ENCODE data around the gene PNCK.

PNCK gene

DNA sequence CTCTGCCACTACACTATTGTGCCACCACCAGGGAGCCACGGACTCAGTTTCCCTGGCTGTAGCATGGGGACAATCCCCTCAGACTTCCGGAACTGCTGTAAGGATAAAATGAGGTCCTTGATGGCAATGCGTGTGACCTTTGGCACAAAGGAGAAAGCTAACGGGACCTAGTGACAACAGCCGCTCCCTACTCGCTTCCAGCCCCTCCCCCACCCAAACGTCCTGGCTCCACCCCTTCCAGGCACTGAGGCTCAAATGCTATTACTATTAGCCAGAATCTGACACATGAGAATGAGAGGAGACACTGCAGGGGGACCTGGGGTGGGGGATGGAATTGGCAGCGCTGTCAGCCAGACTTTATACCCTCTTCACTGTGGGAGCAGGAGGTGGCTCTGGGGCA lies 32.0 kb downstream of the PNCK start:
- no peak for DNase-seq (ENCODE audit: low read depth)

DNA sequence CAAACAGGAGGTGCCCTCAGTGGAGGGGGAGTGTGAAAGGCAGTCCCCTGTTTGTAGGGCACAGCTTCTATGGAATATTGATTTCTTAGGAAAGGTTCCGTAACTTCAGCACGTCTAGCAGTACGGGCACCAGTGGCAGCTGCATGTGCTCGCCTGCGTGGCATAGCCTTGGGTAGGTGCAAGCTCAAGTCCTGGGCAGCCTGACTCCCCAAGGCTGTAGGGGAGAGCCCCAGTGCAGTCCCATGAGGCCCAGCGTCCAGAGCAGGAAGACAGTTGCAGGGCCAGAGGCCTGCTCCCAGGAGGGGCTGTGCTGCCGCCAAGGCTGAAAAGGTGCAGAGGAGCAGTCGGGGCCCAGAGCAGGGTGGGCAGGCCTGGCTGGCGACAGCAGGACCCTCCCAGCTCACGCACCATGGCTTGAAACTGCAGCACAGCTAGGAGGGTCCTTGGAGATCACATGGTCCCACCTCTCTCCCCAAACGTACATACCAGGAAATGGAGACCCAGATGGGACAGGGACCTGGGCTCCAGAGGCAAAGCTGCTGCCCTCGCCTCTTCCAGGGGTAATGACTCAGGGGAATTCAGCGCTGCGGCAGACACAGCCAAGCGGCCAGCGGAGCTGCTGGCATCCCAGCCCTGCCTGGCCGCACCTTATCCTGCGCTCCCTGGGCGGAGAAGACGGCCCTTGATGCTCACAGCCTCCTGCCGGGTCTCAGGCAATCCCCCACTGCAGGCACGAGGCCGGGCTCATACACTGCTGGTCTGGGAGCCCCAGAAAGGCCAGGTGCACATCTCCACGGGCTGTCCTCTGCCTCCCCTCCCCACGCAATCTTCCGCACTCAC lies 32.7 kb downstream of the PNCK start:
- no peak for DNase-seq (ENCODE audit: low read depth)

DNA sequence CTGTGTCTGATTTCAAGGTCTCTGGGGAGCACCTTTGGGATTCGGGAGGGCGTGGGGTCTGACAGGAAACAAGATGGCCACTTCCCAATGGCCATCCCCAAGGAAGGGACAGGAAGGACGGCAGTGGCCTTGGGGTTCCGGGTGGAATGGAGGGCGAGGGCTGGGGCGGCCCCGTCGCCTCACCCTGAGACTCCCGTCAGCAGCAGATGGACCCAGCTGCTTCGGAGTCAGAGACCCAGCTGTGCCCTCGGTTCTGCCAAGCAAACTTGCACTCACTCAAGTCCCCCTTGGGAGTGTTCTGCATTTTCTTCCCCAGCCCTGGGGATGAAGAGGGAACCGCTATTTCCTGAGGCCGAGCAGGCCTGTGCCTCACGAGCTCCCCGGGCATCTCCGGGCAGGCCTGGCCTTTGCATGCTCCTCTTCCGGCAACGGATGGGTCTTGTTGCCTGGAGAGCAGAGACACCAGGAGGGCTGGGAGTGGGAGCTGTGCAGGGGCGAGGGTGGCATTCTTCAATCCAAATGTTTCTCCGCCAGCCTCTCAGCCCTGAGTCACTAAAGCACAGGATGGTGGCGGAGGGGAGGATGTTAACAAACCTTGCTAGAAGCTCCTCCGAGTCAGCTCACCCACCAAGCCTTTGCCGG lies 33.4 kb downstream of the PNCK start:
- no peak for DNase-seq (ENCODE audit: low read depth)

DNA sequence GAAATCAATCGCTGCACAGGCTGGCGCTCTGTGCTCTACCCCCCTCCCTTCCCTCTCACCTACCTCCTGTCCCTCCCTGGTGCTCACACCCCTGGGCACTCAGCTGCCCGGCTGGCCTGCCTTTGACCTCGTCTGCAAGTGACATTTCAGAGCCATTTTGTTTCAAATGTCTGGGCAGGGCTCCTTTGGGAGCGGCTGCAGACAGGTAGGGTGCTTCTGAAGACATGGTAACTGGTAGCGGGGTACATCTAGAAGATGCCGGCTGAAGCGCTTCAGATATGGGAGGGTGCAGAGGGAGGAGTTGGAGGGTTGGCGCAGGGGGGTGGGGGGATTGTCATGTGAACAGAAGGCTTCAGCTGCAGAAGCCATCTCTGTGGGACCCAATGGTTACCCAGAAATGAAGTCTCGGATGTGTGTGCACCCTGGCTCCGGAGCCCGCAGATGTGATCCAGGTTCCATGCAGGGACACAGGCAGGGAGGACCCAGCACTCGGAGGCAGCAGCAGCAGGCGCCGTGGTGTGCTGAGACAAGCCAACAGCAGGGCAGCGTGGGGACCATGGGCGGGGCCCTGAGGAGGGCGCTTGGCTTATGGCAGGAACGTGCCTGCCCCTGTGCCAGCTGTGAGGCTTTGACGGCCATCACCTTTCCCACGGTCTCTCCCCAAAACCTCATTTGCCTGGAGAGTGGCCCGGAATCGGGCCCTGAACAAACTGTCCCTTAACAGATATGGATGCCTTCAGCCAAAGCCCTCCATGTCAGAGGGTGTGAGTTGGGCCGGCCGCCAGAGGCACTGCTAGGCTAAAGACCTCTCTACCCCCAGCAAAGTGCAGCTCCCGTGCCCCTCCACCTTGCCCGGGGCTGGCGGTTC lies 34.2 kb downstream of the PNCK start:
- no peak for DNase-seq (ENCODE audit: low read depth)

DNA sequence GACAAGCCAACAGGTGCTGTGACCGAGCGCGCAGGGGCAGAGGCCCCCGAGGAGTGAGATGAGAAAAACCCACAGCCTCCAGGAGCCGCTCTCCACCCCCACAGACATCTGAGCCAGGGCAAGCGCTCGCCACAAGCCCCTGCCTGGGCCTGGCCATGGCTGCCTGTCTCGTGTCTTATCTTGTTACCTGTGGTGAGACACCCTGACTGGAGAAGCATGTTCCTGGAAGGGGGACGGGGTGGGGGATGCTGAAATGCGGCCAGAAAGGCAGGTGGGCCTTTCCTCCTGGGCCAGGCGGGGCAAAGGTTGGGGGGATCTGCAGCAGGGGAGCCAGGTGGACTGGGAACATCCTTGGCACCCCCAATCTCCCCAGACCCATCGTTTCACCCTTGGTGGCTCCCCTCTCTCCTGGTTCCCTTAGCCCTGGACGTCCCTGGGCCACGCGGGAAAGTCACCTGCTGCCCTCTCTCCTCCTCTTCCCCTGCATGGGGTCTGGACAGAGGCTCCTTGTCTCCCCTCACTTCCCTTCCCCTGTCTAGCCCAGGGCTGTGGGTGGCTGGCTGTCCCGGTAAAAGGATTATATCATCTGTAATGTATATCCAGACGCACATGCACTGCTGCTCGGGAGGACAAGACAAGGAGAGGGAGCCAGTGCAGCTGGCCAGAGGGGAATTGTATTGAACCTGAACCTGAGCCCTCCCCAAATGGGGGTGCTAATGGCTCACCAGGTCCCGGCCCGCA lies 35.0 kb downstream of the PNCK start:
- no peak for DNase-seq (ENCODE audit: low read depth)

DNA sequence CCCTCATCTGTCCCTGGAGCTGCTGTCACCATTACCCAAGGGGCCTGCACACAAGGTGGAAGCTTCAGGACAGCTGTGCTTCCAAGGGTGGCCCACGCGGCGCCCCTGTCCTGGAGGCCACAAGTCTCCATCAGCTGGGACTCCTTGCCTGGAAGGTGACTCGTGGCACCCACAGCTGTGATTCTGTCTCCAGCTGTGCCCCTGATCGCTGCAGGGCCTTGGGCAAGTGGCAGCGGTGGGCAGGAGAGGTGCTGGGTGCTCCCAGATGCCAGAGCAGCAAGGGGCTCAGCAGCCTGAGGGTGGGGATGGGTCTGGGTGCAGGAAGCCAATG lies 35.6 kb downstream of the PNCK start:
- DNase-seq (ENCODE audit: low read depth) = no peak

DNA sequence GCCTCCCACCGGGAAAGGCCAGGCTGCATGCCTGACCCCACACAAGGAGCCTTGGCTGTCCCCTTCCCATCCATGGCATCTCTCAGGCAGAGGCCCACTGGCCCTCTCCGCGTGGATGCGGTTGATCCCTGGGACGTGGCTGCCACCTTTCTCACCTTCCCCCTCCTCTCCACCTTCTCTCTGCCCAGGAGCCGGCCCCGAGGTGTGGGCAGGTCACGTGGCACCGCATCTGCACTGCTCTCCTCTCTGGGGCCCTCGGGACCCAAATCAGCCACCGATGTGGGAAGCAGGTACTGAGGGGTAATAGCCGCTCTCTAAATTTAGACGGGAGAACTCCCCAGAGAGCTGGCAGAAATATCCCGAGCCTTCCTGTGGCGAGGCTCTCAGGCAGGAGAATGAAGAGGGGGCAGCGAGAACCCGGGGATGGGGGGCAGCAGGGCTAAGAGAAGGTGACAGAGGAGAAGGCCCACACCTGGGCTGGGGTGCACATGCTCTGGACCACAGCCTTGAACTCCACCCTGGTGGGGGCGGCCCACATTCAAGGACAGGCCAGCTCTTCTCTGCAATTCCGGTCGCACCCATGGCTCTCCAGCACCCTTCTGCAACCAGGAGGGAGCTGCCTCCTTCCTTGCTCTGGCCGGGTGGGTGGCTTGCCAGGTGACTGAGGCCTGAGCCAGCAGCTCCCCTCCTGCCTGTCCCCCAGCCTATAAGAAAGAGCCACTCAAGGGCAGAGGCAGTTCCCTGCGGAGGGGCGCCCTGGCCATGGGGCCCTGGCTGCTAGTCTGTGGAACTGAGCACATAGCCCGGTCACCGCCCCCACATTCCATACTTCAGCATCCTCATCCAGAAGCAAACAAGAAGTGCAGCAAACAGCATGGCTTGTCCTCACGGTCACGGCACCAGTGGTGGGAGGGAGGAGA lies 36.2 kb downstream of the PNCK start:
- no peak for DNase-seq (ENCODE audit: low read depth)

DNA sequence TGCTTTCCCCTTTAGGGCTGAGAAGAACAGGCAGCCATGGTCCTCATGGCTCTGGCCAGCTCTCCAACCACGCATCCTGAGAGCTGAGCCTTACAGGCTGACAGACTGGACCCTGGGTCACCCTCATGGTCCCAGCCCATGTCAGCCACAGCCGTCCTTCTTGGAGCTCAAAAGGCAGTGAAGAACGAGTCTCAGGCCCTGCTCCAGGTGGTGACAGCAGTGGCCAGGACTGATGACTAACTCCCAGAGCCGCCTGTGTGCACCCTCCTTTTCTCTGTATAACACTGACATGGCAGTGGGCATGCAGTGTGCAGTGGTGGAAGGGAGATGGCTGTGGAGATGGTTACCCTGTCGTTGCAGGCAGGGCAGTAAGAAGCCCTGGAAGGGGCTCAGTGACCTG lies 36.9 kb downstream of the PNCK start:
- no peak for DNase-seq (ENCODE audit: low read depth)

DNA sequence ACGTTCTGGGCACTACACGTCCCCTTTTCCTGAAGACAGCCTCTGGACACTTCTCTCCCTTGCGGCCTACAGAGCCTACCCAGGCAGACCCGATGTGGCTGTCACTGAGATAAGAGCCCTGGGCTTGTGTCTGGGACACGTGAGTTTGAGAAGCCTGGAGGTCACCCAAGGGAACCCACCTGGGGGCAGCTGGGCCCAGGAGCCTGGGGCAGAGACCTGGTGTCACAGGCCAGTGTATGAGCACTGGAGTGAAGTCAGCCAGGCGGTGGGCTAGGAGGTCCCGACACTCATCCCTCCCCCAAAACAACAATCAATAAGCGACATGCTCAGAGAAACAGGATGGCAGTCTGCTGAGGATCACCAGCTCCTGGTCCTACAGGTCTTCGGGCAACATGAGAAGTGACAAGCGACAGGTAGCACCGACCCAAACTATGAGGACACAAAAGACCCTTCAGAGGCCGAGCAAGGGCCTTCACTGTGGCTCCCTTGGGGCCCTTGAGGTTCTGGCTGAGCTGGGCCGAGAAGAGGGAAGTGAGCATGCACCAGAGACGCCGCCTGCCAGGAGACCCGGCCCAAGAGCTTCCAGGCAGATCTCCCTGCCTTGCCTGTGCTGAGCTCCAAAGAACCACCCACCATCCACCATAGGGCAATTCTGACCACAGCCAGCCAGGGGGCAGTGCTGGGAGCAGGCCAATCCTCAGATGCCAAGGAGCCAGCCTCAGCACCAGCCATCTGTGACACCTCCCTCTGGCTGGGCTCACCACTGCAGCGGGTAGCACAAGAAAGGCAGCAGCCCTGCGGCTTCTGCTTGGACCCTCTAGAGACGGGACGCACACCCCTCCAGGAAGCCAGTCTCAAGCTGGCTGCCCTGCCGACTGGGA lies 37.6 kb downstream of the PNCK start:
- no peak for DNase-seq (ENCODE audit: low read depth)

DNA sequence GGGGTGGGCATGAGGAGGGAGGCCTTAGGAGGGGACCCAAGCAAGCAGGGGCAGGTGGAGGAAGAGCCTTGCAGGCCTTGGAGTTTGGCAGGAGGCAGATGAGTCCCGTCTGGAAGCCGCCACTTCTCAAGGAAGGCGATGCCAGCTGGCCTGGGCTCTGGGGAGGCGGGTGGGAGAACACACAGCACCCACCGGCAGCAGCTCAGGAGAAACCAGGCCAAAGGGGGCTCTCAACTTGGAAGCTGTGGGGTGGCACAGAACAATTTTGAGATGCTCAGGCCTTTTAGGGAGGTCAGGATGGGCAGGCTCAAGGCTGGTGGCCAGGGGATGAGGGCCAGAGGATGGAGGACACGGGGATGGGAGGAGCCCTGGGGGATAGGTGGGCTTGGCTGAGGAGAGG lies 38.2 kb downstream of the PNCK start:
- DNase-seq (ENCODE audit: low read depth) = no peak

DNA sequence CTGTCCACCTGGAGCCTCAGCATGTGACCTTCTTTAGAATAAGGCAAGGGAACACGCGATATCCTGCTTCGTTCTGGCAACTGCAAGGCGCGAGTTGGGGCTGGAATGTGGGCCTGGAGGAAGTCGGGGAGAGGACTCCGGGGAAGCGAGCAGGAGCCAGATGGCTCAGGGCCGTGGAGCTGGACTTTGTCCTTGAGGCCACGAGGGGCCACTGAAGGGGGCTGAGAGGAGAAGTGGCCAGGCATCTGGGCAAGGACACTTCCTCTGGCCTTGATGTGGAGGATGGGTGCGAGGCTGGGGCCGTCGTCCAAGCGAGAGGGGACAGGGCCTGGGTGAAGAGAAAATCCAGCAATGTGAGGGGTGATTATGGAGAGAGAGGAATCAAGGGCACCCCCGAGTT lies 38.8 kb downstream of the PNCK start:
- no peak for DNase-seq (ENCODE audit: low read depth)

DNA sequence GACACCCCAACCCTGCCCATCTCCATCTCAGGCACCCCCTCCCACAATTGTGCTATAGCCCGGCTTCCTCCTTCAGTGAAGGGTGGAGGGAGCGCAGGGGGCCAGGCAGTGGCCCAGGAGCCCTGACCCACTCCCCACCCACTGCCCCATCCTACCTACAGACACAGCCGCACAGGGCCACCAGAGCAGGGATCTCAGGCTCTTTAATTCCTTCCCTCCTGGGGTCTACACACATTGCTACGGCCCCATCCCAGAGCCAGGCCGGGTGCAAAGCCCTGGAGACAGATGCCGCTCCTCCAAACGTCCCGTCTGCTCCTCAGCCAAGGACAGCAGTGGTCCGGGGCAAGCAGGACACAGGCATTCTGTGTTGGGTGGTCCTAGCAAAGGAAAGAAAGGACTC lies 39.4 kb downstream of the PNCK start:
- DNase-seq (ENCODE audit: low read depth) = no peak

DNA sequence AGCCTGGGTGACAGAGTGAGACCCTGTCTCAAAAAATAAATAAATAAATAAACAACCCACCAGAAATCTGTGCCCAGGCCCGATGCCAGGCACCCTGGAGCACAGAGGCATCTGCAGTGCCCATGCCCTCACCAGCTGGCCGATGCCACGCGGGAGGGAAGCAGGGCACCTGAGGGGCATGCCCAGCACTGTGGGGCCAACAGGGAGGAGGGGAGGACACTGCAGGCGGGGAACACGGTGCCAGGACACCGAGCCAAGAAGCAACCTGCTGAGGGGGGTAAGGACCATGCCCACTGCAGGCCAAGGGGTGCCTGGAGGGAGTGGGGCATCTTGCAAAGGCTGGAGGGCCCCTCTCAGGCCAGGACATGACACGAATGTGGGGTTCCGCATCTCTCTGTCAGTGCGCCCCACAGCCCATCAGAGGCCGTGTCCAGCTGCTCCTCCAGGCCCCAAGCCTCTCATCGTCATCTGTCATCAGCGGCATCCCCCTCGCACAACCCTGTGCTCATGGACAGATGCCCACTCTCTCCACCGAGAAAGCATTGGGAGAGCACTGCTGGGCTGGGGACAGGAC lies 39.9 kb downstream of the PNCK start:
- DNase-seq (ENCODE audit: low read depth) = no peak

DNA sequence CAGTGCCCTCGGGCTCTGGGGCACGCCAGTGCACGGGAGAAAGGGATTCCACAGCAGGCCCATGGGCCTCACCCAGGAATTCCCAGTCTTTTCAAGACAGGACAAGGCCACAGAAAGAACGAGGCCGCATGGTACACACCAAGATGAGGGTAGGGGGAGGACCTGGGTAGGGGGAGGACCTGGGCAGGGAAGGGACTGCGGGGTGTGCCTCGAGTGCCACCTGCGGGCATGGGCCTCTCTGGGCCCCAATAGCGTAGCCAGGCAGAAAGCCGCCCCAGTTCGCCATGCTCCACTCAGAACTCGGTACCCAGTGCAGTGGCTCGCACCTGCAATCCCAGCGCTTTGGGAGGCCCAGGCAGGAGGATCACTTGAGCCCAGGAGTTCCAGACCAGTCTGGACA lies 40.6 kb downstream of the PNCK start:
- DNase-seq (ENCODE audit: low read depth) = no peak

DNA sequence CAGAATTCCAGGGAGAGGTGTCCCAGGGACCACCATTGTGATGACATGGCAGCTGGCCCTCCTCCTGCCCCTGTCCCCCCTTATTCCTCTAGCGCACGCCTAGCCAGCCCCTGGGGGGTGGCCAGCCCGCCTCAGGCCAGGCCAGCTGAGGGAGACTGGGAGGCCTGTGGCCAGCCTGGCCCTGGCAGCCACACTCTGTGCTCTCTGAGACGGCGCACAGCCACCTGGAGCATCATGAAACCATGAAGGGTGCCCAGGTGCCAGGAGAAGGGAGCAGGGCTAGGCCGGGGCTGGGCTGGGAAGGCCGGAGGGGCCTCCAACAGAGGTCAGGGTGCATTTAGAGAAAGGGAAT lies 41.0 kb downstream of the PNCK start:
- DNase-seq (ENCODE audit: low read depth) = no peak

DNA sequence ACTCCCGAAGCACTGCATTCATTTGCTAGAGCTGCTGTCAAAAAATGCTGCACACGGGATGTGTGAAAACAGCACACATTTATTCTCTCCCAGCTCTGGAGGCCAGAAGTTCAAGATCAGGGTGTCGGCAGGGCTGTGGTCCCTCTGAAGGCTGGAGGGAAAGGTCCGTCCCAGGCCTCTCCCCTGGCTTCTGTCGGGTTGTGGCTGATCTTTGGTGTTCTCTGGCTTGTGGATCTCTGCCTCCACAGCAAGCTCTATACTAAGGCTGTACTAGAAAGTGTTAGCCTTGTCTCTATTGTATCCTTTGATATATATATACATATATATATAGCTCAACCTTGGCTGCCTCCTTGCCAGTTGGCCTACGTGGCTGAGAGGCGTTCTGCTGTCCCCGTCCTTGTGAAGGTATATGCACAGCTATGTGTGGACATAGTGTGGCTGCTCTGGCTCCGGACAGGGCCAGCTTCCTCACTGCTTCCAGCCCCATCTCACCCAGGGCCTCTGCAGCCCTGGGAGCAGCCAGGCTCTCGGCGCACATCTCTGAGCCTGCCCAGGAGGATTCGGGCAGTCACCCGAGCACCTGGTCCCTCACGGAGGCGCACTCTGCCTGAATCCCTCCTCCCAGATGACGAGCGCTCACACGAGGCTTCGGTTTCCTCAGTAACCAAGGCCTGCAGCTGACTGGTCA lies 41.6 kb downstream of the PNCK start:
- no peak for DNase-seq (ENCODE audit: low read depth)

DNA sequence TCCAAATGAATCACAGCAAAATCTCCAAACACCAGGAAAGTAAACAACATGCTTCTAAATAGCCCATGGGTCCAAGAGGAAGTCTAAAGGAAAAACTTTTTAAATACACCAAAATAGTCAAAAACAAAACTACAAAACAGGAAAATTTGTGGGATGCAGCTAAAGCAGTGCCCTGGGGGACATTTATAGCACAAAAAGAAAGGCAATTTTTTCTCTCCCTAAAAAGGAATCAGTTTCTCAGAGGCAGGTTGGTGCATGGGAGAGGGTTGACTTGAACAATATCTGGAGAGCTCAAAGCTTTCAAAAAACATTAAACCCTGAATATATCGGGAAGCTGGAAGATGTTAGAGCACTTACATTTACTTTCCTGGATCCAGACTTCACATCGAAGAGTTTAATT lies 42.3 kb downstream of the PNCK start:
- DNase-seq (ENCODE audit: low read depth) = no peak

DNA sequence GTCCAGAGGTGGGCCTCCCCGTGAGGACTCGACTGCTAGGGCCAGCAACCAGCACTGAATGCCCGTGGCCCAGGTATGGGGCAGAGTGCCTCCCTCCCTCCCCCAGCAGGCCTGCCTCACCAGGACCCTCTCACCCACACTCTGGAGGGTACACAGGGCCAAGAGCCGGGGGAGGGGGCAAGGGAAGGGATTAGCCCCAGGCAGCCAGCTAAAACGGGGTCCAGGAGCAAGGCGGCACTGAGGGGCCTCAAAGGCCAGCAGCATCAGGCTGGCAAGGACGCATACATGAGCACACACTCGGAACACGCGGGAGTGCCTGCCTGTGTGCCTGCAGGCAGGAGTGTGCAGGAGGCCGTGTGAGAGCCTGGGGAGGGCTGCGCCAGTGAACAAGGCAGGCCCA lies 44.9 kb downstream of the PNCK start:
- no peak for DNase-seq (ENCODE audit: low read depth)

DNA sequence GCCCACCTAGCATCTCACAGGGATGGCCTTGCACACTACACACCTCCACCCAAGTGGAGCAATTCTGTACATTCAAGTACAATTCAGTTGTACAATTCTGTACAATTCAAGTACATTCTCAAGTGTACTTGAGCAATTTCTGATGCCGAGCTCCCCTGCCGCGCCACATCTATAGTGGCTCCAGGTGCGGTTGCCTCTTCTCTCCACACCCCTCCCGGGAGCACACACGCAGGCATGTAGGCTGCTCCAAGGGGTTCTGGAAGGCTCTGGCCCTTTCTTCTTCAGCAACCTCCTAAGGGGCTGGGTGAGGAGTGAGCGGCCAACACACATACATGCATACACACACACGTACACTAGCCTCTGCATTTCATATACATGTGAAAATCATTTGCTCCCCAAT lies 45.5 kb downstream of the PNCK start:
- no peak for DNase-seq (ENCODE audit: low read depth)

Measured in HS-5 (cell line).